ENCODE measurements around the gene APBA2.
"Not testable (repeated sequence)": the region's sequence is repeated elsewhere in the genome, so short reads cannot be mapped to it uniquely, and the experiment has no call there.

The APBA2 gene

GRCh38 chr15:29016518-29016917 lies 130.7 kb downstream of the APBA2 start:
- no peak for DNase-seq

- peak; percentile 69 for DNase-seq
Observed at GRCh38 chr15:29018120-29018805, 132.5 kb downstream of the APBA2 start.

GRCh38 chr15:29018995-29019976 lies 133.5 kb downstream of the APBA2 start:
- no peak for DNase-seq

GRCh38 chr15:29021857-29022256 lies 136.1 kb downstream of the APBA2 start:
- DNase-seq, result no peak

- DNase-seq, result no peak
Observed at GRCh38 chr15:29024662-29025061, 138.9 kb downstream of the APBA2 start.

- not testable (repeated sequence) for DNase-seq
Observed at GRCh38 chr15:29025411-29025810, 139.6 kb downstream of the APBA2 start.

GRCh38 chr15:29028158-29028557 lies 142.4 kb downstream of the APBA2 start:
- not testable (repeated sequence) for DNase-seq

GRCh38 chr15:29029651-29030195 lies 143.9 kb downstream of the APBA2 start:
- no peak for DNase-seq

GRCh38 chr15:29031502-29032228 lies 145.9 kb downstream of the APBA2 start:
- no peak for DNase-seq

- no peak for DNase-seq
Observed at GRCh38 chr15:29032229-29032625, 146.5 kb downstream of the APBA2 start.

GRCh38 chr15:29032751-29033150 lies 147.0 kb downstream of the APBA2 start:
- DNase-seq, result no peak

- DNase-seq, result no peak
Observed at GRCh38 chr15:29034151-29034550, 148.4 kb downstream of the APBA2 start.

GRCh38 chr15:29034593-29035335 lies 149.0 kb downstream of the APBA2 start:
- DNase-seq, result no peak

GRCh38 chr15:29035336-29036285 lies 149.8 kb downstream of the APBA2 start:
- no peak for DNase-seq

GRCh38 chr15:29037997-29038705 lies 152.4 kb downstream of the APBA2 start:
- DNase-seq, result no peak

- DNase-seq, result no peak
Observed at GRCh38 chr15:29039466-29040369, 153.9 kb downstream of the APBA2 start.

GRCh38 chr15:29040370-29040751 lies 154.6 kb downstream of the APBA2 start:
- no peak for DNase-seq

GRCh38 chr15:29043736-29044502 lies 158.1 kb downstream of the APBA2 start:
- no peak for DNase-seq
